Upper lobe of left lung (tissue), 4 donors: ENCODE results near the gene WDR48.

Experiments
- POLR2A ChIP-seq, 4 donors: fragments of 450-650 bp; IDR thresholded peaks; one replicate each; pipeline ENCODE4 v1.5.1; 2016 to 2017; ENCODE audit warnings: antibody characterized with exemption in 4 of 4, mild to moderate bottlenecking in 2 of 4
- POLR2AphosphoS5 ChIP-seq, 2 donors: sonication (generic); formaldehyde crosslinking; IDR thresholded peaks; one replicate each; pipeline ENCODE4 v1.5.1; 2017; ENCODE audit warnings: antibody characterized with exemption in 2 of 2
- TF ChIP-seq, protein P1 (sequence below), 6 experiments: fragments of 450-650 bp in 4 of 6; fragments of 200-600 bp in 2 of 6; sonication (generic) in 2 of 6; IDR thresholded peaks; one replicate each; pipeline ENCODE4 v1.5.1; 2016 to 2019; ENCODE audit warnings: antibody characterized with exemption in 6 of 6

DNA sequence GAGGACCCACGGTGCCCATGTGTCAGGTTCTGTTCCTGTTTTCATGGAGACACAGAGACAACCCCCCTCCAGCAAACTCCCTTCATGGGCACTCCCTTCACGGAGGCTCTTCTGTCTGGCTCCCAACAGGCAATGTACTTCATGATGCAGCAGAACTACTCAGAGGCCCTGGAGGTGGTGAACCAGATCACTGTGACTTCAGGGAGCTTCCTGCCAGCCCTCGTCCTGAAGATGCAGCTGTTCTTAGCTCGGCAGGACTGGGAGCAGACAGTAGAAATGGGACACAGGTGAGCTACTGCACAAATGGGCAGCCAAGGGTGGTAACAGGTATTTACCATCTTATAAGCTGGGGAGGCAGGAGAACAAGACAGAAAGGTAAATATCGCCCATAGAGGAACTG is 62.6 kb downstream of the WDR48 start:
- TF ChIP-seq, protein P1, sequence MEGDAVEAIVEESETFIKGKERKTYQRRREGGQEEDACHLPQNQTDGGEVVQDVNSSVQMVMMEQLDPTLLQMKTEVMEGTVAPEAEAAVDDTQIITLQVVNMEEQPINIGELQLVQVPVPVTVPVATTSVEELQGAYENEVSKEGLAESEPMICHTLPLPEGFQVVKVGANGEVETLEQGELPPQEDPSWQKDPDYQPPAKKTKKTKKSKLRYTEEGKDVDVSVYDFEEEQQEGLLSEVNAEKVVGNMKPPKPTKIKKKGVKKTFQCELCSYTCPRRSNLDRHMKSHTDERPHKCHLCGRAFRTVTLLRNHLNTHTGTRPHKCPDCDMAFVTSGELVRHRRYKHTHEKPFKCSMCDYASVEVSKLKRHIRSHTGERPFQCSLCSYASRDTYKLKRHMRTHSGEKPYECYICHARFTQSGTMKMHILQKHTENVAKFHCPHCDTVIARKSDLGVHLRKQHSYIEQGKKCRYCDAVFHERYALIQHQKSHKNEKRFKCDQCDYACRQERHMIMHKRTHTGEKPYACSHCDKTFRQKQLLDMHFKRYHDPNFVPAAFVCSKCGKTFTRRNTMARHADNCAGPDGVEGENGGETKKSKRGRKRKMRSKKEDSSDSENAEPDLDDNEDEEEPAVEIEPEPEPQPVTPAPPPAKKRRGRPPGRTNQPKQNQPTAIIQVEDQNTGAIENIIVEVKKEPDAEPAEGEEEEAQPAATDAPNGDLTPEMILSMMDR (IDR thresholded peaks at IDR 0.05) = no peak
- TF ChIP-seq POLR2A (IDR thresholded peaks at IDR 0.05) (no peak), POLR2AphosphoS5 (IDR thresholded peaks at IDR 0.05) (no peak)
